H1 (cell line): ENCODE results near the gene ENTR1. TPM values are rescaled to one million over a fixed set of nuclear protein-coding genes. Genes with fewer than 3 reads are reported as not detected.

ENCODE experiments used
- CTCF ChIA-PET: fragments of 300-600 bp; sonication (Branson Sonifier 250); formaldehyde crosslinking; loops from one replicate; lab custom pipeline; 2021; ENCODE audit not compliant: partially characterized antibody; lab: Charles Lee
- POLR2A ChIA-PET: fragments of 300-600 bp; sonication (Branson Sonifier 250); formaldehyde crosslinking; loops from one replicate; lab custom pipeline; 2021; ENCODE audit warnings: inconsistent platforms; ENCODE audit not compliant: partially characterized antibody; lab: Charles Lee
- DNase-seq, 2 experiments: peaks; one replicate each; pipeline versions ENCODE4 v3.0.0 to v3.0.0-alpha.2; 2010 to 2022; ENCODE audit warnings: low spot score in 2 of 2, low read depth in 1 of 2, mixed read lengths in 1 of 2
- FAIRE-seq: peaks from 2 replicates; lab custom pipeline; 2011; peaks lifted over from hg19 to GRCh38; lab: Jason Lieb, UNC
- H2AFZ ChIP-seq: 2 replicates; pipeline ENCODE4 v1.8.1; 2012; ENCODE audit warnings: low read length, inconsistent platforms
- H2AK5ac ChIP-seq: 2 replicates; pipeline ENCODE4 v1.6.1; 2013; ENCODE audit warnings: low read depth, low read length
- H2BK120ac ChIP-seq: replicated peaks from 2 replicates; pipeline ENCODE3; 2013; ENCODE audit warnings: low read depth, low read length, inconsistent platforms
- H2BK12ac ChIP-seq: 2 replicates; pipeline ENCODE4 v1.6.1; 2013; ENCODE audit warnings: low read depth, low read length
- H2BK15ac ChIP-seq: 2 replicates; pipeline ENCODE4 v1.6.1; 2013; ENCODE audit warnings: low read length
- H2BK20ac ChIP-seq: 2 replicates; pipeline ENCODE4 v1.6.1; 2013; ENCODE audit warnings: low read length
- H2BK5ac ChIP-seq: 2 replicates; pipeline ENCODE4 v1.6.1; 2013; ENCODE audit warnings: low read depth, low read length
- H3K14ac ChIP-seq: 2 replicates; pipeline ENCODE4 v1.6.1; 2013; ENCODE audit warnings: inconsistent platforms; ENCODE audit not compliant: insufficient read length
- H3K18ac ChIP-seq: 2 replicates; pipeline ENCODE4 v1.6.1; 2013; ENCODE audit warnings: low read length; ENCODE audit errors: extremely low read depth
- H3K23ac ChIP-seq: 2 replicates; pipeline ENCODE4 v1.6.1; 2013; ENCODE audit warnings: inconsistent platforms; ENCODE audit not compliant: insufficient read length
- H3K23me2 ChIP-seq: 2 replicates; pipeline ENCODE4 v1.6.1; 2013; ENCODE audit warnings: low read depth, low read length
- H3K27ac ChIP-seq: 2 replicates; pipeline ENCODE4 v1.6.1; 2011; ENCODE audit warnings: low read depth, low read length, inconsistent platforms
- H3K27me3 ChIP-seq, 4 experiments: replicated peaks in 1 of 4; 1 replicate in 1 of 4; 2 replicates in 3 of 4; pipeline versions ENCODE4 v1.6.1 to v1.8.1; 2011 to 2013; ENCODE audit warnings: low read length in 3 of 4, mild to moderate bottlenecking in 3 of 4, inconsistent platforms in 2 of 4, mixed read lengths in 2 of 4, moderate library complexity in 1 of 4; ENCODE audit not compliant: control insufficient read depth in 3 of 4, insufficient read depth in 3 of 4; ENCODE audit errors: extremely low read depth in 1 of 4
- H3K36me3 ChIP-seq, 4 experiments: 2 replicates each; pipeline versions ENCODE4 v1.6.1 to v1.8.1; 2011 to 2013; ENCODE audit warnings: mild to moderate bottlenecking in 4 of 4, low read length in 3 of 4, moderate library complexity in 2 of 4, control low read depth in 1 of 4, inconsistent platforms in 1 of 4; ENCODE audit not compliant: insufficient read depth in 4 of 4, control insufficient read depth in 2 of 4
- H3K4ac ChIP-seq: replicated peaks from 2 replicates; pipeline ENCODE3; 2013; ENCODE audit warnings: low read length, low read depth, mixed read lengths, inconsistent platforms; ENCODE audit not compliant: insufficient read length
- H3K4me1 ChIP-seq, 4 experiments: replicated peaks in 1 of 4; 1 replicate in 1 of 4; 2 replicates in 3 of 4; pipeline versions ENCODE4 v1.6.1 to v1.8.1; 2011 to 2013; ENCODE audit warnings: low read length in 3 of 4, inconsistent platforms in 2 of 4, mixed read lengths in 1 of 4; ENCODE audit not compliant: insufficient read depth in 4 of 4, control insufficient read depth in 3 of 4
- H3K4me2 ChIP-seq, 2 experiments: 2 replicates each; pipeline versions ENCODE4 v1.6.1 to v1.8.1; 2011 to 2013; ENCODE audit warnings: low read depth in 2 of 2, low read length in 2 of 2, control low read depth in 1 of 2, inconsistent platforms in 1 of 2, mild to moderate bottlenecking in 1 of 2; ENCODE audit not compliant: insufficient read depth in 1 of 2
- H3K4me3 ChIP-seq, 4 experiments: fragments of 200-600, 300-600 bp in 1 of 4; sonication (generic), shearing (Covaris generic), sonication (Bioruptor Twin) in 1 of 4; 2 replicates each; pipeline versions ENCODE4 v1.5.1 to v1.8.1; 2011 to 2016; ENCODE audit warnings: low read length in 4 of 4, low read depth in 3 of 4, control low read depth in 2 of 4, inconsistent platforms in 2 of 4, mild to moderate bottlenecking in 2 of 4, mixed read lengths in 1 of 4, moderate library complexity in 1 of 4; ENCODE audit not compliant: insufficient read depth in 2 of 4; ENCODE audit errors: extremely low read depth in 1 of 4
- H3K56ac ChIP-seq: replicated peaks from 2 replicates; pipeline ENCODE3; 2013; ENCODE audit warnings: low read depth, mild to moderate bottlenecking, mixed read lengths, low read length, inconsistent platforms; ENCODE audit not compliant: insufficient read length
- H3K79me1 ChIP-seq: 2 replicates; pipeline ENCODE4 v1.6.1; 2013; ENCODE audit warnings: low read depth, low read length, control low read depth
- H3K79me2 ChIP-seq, 2 experiments: 2 replicates each; pipeline versions ENCODE4 v1.6.1 to v1.8.1; 2012 to 2013; ENCODE audit warnings: low read length in 2 of 2, mild to moderate bottlenecking in 2 of 2, inconsistent platforms in 1 of 2; ENCODE audit not compliant: insufficient read depth in 2 of 2, control insufficient read depth in 1 of 2
- H3K9ac ChIP-seq, 4 experiments: replicated peaks in 1 of 4; 1 replicate in 1 of 4; 2 replicates in 3 of 4; pipeline versions ENCODE4 v1.6.1 to v1.8.1; 2011 to 2013; ENCODE audit warnings: low read depth in 3 of 4, low read length in 3 of 4, control low read depth in 2 of 4, mild to moderate bottlenecking in 2 of 4, moderate library complexity in 2 of 4, inconsistent platforms in 1 of 4; ENCODE audit errors: extremely low read depth in 1 of 4
- H3K9me3 ChIP-seq, 2 experiments: 2 replicates each; pipeline versions ENCODE4 v1.6.1 to v1.8.1; 2012 to 2013; ENCODE audit warnings: mild to moderate bottlenecking in 2 of 2, moderate library complexity in 2 of 2, control low read depth in 1 of 2, inconsistent platforms in 1 of 2, low read depth in 1 of 2, low read length in 1 of 2, mixed read lengths in 1 of 2; ENCODE audit not compliant: insufficient read depth in 2 of 2
- H4K20me1 ChIP-seq, 2 experiments: replicated peaks in 1 of 2; 2 replicates each; pipeline versions ENCODE3 to v1.8.1; 2011 to 2013; ENCODE audit warnings: inconsistent platforms in 2 of 2, low read length in 2 of 2, mild to moderate bottlenecking in 1 of 2; ENCODE audit not compliant: insufficient read depth in 2 of 2, control insufficient read depth in 1 of 2
- H4K5ac ChIP-seq: 2 replicates; pipeline ENCODE4 v1.6.1; 2013; ENCODE audit warnings: low read length, low read depth, mixed read lengths, inconsistent platforms; ENCODE audit not compliant: insufficient read length
- H4K8ac ChIP-seq: 2 replicates; pipeline ENCODE4 v1.8.0; 2013; ENCODE audit warnings: mild to moderate bottlenecking, moderate library complexity, low read length, inconsistent platforms; ENCODE audit not compliant: insufficient read depth; ENCODE audit errors: extremely low read depth
- H4K91ac ChIP-seq: replicated peaks from 2 replicates; pipeline ENCODE3; 2013; ENCODE audit warnings: low read length, mixed read lengths, inconsistent platforms; ENCODE audit not compliant: insufficient read length
- BACH1 ChIP-seq: IDR thresholded peaks from 2 replicates; pipeline ENCODE4 v1.6.1; 2012; ENCODE audit warnings: low read length, improper control_type of control experiment
- CEBPB ChIP-seq: IDR thresholded peaks from 2 replicates; pipeline ENCODE4 v1.6.1; 2012; ENCODE audit warnings: low read depth, low read length
- CTCF ChIP-seq, 3 experiments: IDR thresholded peaks; 1 replicate in 2 of 3; 2 replicates in 1 of 3; pipeline versions ENCODE4 v1.5.1 to v1.6.1; 2011; ENCODE audit warnings: low read length in 3 of 3, mild to moderate bottlenecking in 3 of 3, inconsistent platforms in 2 of 3, low read depth in 1 of 3, moderate library complexity in 1 of 3; ENCODE audit not compliant: insufficient read depth in 1 of 3; ENCODE audit errors: control extremely low read depth in 1 of 3
- EGR1 ChIP-seq: IDR thresholded peaks from 2 replicates; pipeline ENCODE4 v1.6.1; 2011; ENCODE audit warnings: low read depth, low read length, borderline replicate concordance
- FOSL1 ChIP-seq: IDR thresholded peaks from 2 replicates; pipeline ENCODE4 v1.6.1; 2011; ENCODE audit warnings: mild to moderate bottlenecking, low read depth, low read length, moderate library complexity; ENCODE audit not compliant: insufficient read depth
- POLR2A ChIP-seq, 2 experiments: IDR thresholded peaks; 1 replicate in 1 of 2; 2 replicates in 1 of 2; pipeline ENCODE4 v1.6.1; 2011; ENCODE audit warnings: low read depth in 2 of 2, low read length in 2 of 2, mild to moderate bottlenecking in 2 of 2; ENCODE audit errors: control extremely low read depth in 1 of 2
- SAP30 ChIP-seq: fragments of 300-600 bp; sonication (generic); IDR thresholded peaks from 2 replicates; pipeline ENCODE4 v1.7.1; 2012; ENCODE audit warnings: low read length, moderate library complexity, mild to moderate bottlenecking, inconsistent platforms; ENCODE audit not compliant: insufficient read depth, insufficient replicate concordance
- WGBS, 2 experiments: shearing (Covaris generic) in 1 of 2; methylation state at CpG; one replicate each; pipeline versions ENCODE4 v1.1.6 to v1.1.7; 2013 to 2015; ENCODE audit warnings: low lambda C conversion rate in 2 of 2, mixed read lengths in 2 of 2, inconsistent platforms in 1 of 2, low coverage in 1 of 2, missing lambda C conversion rate in 1 of 2; ENCODE audit not compliant: insufficient replicate concordance in 2 of 2, insufficient coverage in 1 of 2, insufficient read length in 1 of 2; ENCODE audit errors: extremely low coverage in 1 of 2, missing lambda C conversion rate in 1 of 2; 5-methylcytosine and 5-hydroxymethylcytosine counted together
- polyA plus RNA-seq, 7 experiments: library from polyadenylated mRNA; depleted of rRNA in 3 of 7; stranded (reverse) in 5 of 7; unstranded in 2 of 7; fragments of >200 nt in 5 of 7; fragments of 200-250 nt in 2 of 7; gene quantifications; 1 replicate in 5 of 7; 2 replicates in 1 of 7; 4 replicates in 1 of 7; pipeline versions ENCODE4 v1.2.1 to v1.2.3, GENCODE V29; 2011 to 2013; ENCODE audit warnings: missing spikeins in 2 of 7, mixed read lengths in 2 of 7
- total RNA-seq: library from RNA; stranded (reverse); fragmentation: NEBNext Ultra II Directional; extraction: Animal tissue kit (Norgen Biotek cat#: 25700); gene quantifications from 2 replicates; pipeline ENCODE4 v1.2.1, GENCODE V29; 2021
- TF ChIP-seq, protein P1 (sequence below): IDR thresholded peaks from 2 replicates; pipeline ENCODE4 v1.6.1; 2012; ENCODE audit warnings: low read length, inconsistent platforms

The ENTR1 gene
- total and polyA plus RNA-seq, 2 of the 8 experiments (the other 6 are each of a cell fraction or from before 2014, with no cell fraction given): 65.2 to 102 TPM

- FAIRE-seq (no peak), DNase-seq (no peak)
- Histone ChIP-seq H3K36me3 (peaks cover 39 to 72% (median 62%) of the 10 kb centered on the region in 4 experiments), H2BK120ac (no peak overlapping the region), H4K91ac (no peak overlapping the region), H3K9me3 (no peaks in the 10 kb centered on the region), H3K27ac (no peak overlapping the region), H2BK20ac (no peak overlapping the region), H3K4me3 (no peak overlapping the region), H3K14ac (no peak overlapping the region), H3K23ac (no peak overlapping the region), H3K4me2 (no peak overlapping the region), H3K9ac (no peak overlapping the region), H3K23me2 (peaks cover 6% of the 10 kb centered on the region; the same call in 1 of the 2 replicates), H2BK12ac (no peak overlapping the region), H3K18ac (no peak overlapping the region), H2AFZ (no peak overlapping the region), H3K4me1 (peaks cover 0 to 10% (median 7%) of the 10 kb centered on the region in 4 experiments; a peak in 5 of 7 replicates), H2BK5ac (no peak overlapping the region), H3K79me2 (peaks cover 0 to 22% of the 10 kb centered on the region in 2 experiments; a peak in 2 of 4 replicates), H3K27me3 (no peaks in the 10 kb centered on the region), H4K20me1 (peaks cover 6 to 14% of the 10 kb centered on the region in 2 experiments), H2AK5ac (no peak overlapping the region), H4K8ac (0 out of 2 replicates have a peak overlapping the region, but pooled peaks have one; percentile 14), H3K56ac (no peak overlapping the region), H4K5ac (no peak overlapping the region), H2BK15ac (no peak overlapping the region), H3K4ac (no peak overlapping the region), H3K79me1 (peaks cover 10% of the 10 kb centered on the region; the same call in 1 of the 2 replicates)
- POLR2A ChIA-PET: interaction anchor here (1.1 to 14.6 kb wide), 8 partner anchors 3 to 63 kb away, joined by 4 to 139 read pairs (median 8); partner anchors contain the start of genes ENTR1, PMPCA and SNAPC4
- CTCF ChIA-PET: interaction anchor here (0.6 to 1.2 kb wide), 3 partner anchors 15 to 305 kb away, joined by 3 to 4 read pairs (median 3); no protein-coding TSS in a partner anchor
- 93% methylated on average over 19 of the region's 21 CpGs; no CpG with 5 or more reads in 1 of the 2 experiments for WGBS, 2 experiments
- TF ChIP-seq FOSL1: no peak
- no peak for TF ChIP-seq SAP30
- TF ChIP-seq CTCF (IDR thresholded peaks at IDR 0.05; ENCODE audit: control extremely low read depth in 1 of 3, insufficient read depth in 1 of 3, low read depth in 1 of 3, low read length in 3 of 3): no peak
- TF ChIP-seq EGR1: no peak
- TF ChIP-seq BACH1: no peak
- TF ChIP-seq, protein P1, sequence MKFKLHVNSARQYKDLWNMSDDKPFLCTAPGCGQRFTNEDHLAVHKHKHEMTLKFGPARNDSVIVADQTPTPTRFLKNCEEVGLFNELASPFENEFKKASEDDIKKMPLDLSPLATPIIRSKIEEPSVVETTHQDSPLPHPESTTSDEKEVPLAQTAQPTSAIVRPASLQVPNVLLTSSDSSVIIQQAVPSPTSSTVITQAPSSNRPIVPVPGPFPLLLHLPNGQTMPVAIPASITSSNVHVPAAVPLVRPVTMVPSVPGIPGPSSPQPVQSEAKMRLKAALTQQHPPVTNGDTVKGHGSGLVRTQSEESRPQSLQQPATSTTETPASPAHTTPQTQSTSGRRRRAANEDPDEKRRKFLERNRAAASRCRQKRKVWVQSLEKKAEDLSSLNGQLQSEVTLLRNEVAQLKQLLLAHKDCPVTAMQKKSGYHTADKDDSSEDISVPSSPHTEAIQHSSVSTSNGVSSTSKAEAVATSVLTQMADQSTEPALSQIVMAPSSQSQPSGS: no peak
- TF ChIP-seq CEBPB: no peak
- no peak for TF ChIP-seq POLR2A (IDR thresholded peaks at IDR 0.05; ENCODE audit: control extremely low read depth in 1 of 2, low read depth in 2 of 2, low read length in 2 of 2)
These were observed 15.9 kb downstream of the ENTR1 start for GRCh38 chr9:136394312-136395019.
